Left ventricle myocardium superior (tissue), 1 donor: ENCODE data around the gene CYP2W1. TPM values are rescaled to one million over a fixed set of nuclear protein-coding genes. Genes with fewer than 3 reads are reported as not detected.
"Not testable (repeated sequence)": the region's sequence is repeated elsewhere in the genome, so short reads cannot be mapped to it uniquely, and the experiment has no call there.

Experiments
- ATAC-seq: fragments of 200-7000 bp; cut with Tn5 transposase; one replicate; pipeline ENCODE4 v1.9.1; 2020; ENCODE audit warnings: mild to moderate bottlenecking, moderate library complexity
- DNase-seq: peaks from one replicate; pipeline ENCODE4 v3.0.0-alpha.2; 2020
- intact Hi-C: fragments of 100-400 bp; cut with micrococcal nuclease; formaldehyde crosslinking; loops from one replicate; pipeline ENCODE4 v1.11.0; 2022
- total RNA-seq: library from RNA; stranded (reverse); fragmentation: NEBNext Ultra II Directional; extraction: Animal tissue kit (Norgen Biotek cat#: 25700); gene quantifications from one replicate; pipeline ENCODE4 v1.2.1, GENCODE V29; 2021
- donor health status: DM: no; HTN: yes; CAD: no; lungs with severe emphysema.

The CYP2W1 gene
- total RNA-seq, 1 donor from 2014 or later = not detected

DNA sequence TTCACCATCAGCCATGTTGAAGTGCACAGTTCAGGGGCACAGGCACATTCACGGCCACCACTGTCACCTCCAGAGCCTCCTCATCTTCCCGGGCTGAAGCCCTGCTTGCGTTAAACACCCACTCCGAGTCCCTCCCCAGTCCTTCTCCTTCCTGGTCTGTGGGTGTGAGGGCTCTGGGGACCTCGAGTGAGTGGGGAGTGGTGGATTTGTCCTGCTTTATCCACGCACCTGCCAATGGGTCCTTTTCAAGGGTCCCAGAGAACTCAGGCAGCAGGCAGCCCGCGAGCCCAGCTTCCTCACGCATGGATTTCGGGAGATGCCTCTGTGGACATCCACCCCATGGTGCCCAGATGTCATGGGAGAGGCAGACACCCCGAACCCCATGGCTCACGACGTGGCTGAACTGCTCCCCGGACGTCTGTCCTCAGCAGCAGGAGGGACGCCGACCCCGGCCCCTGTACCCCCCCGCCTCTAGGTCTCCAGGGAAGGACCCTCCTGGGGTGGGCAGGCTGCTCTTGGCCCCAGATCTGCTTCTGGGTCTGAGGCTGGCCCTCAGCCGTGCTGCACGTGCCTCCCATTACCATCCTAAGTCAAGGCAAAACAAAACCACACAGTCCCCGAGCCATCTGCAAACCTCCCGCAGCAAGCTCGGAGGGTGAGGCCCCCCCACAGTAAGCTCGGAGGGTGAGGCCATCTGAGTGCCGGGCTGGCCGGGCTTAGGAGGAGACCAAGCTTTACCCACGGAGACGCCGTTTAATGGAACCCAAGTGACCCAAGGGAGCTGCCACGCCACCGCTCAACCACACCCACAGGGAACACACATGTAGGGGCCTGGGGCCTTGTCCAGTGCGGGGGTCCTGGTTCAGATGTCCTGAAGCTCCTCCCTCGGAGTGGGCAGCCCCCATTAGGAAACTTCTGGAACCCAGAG is 9.0 kb downstream of the CYP2W1 start:
- intact Hi-C loops = no loop called here
- DNase-seq = no peak
- ATAC-seq = no peak

DNA sequence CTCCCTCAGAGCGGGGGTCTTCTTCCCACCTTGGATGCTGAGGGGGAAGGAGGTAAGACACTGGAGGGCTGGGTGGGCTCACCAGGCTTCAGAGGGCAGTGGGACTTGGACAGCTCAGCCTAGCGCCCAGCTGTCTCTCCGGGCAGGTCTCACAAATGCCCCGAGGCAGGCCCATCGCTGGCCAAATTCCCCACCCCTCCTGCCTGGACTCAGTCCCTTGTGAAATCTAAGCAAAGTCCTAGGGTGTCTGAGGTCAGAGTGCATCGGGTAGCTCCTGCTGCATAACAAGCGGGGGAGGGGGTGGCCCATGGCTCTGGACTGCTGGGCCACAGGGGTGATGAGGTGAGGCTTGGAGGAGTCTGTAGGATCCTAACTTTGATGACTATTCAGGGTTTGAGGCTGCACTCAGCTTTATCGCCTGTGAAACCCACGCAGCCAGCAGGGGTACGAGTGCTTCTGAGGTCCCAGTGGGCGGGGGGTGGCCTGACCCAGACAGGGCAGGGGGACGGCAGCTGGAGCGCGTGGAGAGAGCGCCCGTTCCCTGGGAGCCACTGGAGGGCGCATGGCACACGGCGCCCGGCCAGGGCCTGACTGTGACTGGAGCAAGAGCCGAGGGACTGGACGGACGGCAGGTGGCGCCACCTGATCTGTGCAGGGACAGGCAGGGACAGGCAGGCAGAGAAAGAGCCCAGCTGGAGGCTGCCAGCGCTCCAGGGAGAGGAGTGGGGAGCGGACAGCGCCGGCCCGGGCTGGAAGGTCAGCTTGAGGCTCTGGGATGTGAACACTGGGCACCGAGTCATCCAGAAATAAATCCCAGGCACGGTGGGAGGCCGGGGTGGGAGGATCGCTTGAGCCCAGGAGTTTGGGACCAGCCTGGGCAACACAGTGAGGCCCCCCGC is 10.0 kb downstream of the CYP2W1 start:
- intact Hi-C loops = no loop called here
- ATAC-seq (peak; percentile 97), DNase-seq (peak; percentile 98)

DNA sequence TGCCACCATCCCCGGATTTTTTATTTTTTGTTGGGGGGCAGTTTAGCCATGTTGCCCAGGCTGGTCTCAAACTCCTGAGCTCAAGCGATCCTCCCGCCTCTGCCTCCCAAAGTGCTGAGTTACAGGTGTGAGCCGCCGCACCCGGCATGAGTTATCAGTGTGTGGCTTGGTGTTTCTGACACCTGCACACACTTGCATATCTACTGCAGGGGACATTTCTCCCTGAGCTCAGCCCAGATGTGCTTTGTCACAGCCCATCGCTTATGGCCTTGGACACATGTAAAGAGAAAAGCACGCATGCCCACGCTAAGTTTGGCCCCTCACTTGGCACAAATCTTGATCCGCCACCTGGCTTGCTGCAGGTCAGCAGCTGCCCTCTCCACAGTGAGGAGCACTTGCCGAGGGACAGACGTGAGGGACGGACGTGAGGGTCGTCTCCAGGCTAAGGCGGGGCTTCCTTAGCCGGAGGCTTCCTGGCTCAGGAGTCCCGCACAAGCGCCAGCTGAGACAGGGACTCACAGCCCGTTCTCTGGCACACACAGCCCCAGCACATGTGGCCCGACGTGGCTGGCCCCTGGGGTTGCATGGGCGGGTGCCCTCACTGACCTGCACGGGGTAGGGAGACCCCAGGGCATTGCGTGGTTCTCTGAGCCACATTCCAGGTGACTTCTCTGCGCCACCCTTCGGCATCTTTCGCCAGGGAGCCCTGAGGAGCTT is 11.8 kb downstream of the CYP2W1 start:
- ATAC-seq = no peak
- DNase-seq = no peak
- intact Hi-C loops = loop anchor here (2.0 kb wide), 1 partner anchor 70 kb away; no protein-coding TSS in a partner anchor

- ATAC-seq (no peak), DNase-seq (no peak)
- intact Hi-C loops = loop anchor here (2.0 kb wide), 1 partner anchor 69 kb away; no protein-coding TSS in a partner anchor
Observed at GRCh38 chr7:995571-995970, 12.6 kb downstream of the CYP2W1 start.

DNA sequence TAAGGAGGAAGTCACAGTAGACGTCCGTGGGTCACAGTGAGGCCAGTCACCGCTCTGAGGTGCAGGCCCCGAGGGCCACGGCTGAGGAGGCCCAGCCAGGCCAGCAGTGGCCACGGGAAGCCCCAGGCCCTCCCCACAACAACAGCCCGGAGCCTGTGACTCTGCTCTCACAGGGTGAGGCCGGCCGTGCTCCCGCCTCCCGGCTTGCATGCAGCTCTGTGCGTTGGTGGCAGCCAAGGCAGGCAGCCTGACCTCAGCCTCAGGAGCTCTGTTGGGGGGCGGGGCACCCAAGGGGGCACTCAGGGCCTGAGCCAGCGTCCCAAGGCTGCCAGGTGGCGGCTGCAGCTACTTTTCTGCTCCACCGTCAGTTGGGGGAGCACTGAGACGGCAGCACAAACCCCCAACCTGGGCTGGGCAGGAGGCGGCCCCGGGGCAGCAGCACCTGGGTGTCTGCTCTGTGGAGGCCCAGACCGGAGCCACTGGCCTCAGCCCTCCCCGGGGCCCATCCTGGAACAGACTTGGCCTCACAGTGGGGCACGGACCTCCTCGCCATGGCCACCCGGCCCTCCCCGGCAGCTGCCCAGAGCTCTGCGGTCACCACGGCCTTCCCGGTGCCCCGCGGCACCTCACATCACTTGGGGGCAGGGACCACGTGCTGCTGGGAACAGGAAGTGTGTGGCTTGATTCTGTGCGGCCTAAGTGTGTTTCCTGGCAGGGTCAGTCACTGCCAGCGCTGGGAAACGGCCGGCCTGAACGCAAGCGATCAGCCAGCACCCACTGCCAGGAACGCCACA is 13.3 kb downstream of the CYP2W1 start:
- intact Hi-C loops = no loop called here
- ATAC-seq (no peak), DNase-seq (no peak)

GRCh38 chr7:997404-998395 is 14.7 kb downstream of the CYP2W1 start:
- no peak for ATAC-seq
- no peak for DNase-seq
- intact Hi-C loops = no loop called here

DNA sequence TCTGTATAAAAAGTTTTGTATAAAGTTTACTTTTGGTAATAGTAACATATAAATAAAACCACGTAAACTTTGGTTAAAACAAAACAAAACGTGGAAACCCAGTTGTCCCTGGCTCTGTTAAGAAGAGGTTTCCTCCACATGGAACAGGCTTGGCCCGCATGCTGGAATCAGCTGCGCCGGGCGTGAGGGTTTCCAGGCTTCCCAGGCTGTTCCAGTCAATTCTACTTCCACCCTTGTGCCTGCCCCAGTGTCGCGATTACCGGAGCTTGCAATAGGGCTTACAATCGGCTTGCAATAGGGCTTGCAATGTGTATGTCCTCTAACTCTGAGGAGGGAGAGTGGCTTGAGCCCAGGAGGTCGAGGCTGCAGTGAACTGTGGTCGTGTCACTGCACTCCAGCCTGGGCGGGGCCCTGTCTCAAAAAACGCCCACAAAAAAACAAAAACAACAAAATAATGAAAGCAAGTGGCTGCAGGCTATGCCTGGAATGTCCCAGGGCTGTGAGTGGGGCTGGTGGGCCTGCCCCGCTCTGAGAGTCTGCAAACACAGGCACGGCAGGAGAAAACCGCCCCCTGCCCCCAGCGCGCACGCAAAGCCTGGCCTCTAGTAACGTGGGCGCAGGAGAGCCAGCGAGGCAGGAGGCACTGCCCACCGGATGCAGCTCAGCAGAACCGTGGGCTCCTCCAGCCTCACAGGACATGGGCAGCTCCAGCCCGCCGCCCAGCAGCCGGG is 16.3 kb downstream of the CYP2W1 start:
- intact Hi-C loops = no loop called here
- DNase-seq (no peak), ATAC-seq (no peak)

DNA sequence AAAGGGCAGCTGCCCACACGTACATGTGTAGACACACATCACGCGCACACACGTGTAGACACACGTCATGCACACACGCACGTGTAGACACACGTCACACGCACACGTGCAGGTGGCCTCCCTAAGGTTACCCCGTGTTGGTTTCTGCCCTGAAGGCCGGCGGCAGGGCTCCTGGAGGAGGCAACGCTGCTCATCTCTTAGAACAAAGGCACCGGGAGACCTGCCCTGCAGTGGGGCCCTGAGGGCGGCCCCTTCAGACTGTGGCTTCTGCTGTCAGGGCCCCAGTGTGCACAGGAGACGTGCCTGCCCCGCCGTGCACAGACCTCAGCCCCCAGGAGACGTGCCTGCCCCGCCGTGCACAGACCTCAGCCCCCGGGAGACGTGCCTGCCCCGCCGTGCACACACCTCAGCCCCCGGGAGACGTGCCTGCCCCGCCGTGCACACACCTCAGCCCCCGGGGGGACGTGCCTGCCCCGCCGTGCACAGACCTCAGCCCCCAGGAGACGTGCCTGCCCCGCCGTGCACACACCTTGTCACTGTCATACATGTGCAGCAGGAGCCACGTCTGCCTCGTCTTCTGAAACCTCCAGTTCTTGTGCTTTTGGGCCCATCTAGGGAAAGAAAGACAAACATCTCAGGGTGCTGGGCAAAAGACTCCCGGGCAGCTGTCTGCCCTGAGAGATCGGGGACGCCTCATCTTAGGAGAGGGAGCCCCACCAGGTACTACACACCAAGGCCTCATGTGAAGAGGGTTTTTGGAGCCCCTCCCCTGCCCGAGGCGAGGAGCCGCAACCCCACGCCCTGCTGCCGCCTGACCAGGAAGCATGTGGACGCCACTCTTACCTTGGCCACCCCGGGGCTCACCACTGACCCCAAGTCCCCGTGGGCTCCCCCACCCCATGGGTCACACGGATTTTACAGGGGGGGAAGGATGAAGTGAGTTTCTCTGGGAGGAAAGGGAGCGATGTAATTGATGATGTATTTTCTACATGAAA is 17.3 kb downstream of the CYP2W1 start:
- no peak for DNase-seq
- ATAC-seq = no peak
- intact Hi-C loops = no loop called here

GRCh38 chr7:1001069-1001770 is 18.2 kb downstream of the CYP2W1 start:
- DNase-seq, ATAC-seq, intact Hi-C loops: not testable (repeated sequence)

DNA sequence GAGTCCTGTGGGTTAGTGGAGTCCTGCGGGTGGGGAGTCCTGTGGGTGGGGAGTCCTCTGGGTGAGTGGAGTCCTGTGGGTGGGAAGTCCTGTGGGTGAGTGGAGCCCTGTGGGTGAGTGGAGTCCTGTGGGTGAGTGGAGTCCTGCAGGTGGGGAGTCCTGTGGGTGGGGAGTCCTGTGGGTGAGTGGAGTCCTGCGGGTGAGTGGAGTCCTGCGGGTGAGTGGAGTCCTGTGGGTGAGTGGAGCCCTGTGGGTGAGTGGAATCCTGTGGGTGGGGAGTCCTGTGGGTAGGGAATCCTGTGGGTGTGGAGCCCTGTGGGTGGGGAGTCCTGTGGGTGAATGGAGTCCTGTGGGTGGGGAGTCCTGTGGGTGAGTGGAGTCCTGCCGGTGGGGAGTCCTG is 19.0 kb downstream of the CYP2W1 start:
- not testable (repeated sequence) for ATAC-seq, DNase-seq

GRCh38 chr7:1002445-1002844 is 19.5 kb downstream of the CYP2W1 start:
- intact Hi-C loops, DNase-seq, ATAC-seq: not testable (repeated sequence)

More for the DNA sequence above, 19.0 kb downstream of the CYP2W1 start:
- intact Hi-C loops = not testable (repeated sequence)

GRCh38 chr7:1004018-1004852 is 21.3 kb downstream of the CYP2W1 start:
- DNase-seq (no peak), ATAC-seq (no peak)
- intact Hi-C loops = no loop called here

GRCh38 chr7:1005303-1005702 is 22.3 kb downstream of the CYP2W1 start:
- DNase-seq = no peak
- intact Hi-C loops = no loop called here
- no peak for ATAC-seq

DNA sequence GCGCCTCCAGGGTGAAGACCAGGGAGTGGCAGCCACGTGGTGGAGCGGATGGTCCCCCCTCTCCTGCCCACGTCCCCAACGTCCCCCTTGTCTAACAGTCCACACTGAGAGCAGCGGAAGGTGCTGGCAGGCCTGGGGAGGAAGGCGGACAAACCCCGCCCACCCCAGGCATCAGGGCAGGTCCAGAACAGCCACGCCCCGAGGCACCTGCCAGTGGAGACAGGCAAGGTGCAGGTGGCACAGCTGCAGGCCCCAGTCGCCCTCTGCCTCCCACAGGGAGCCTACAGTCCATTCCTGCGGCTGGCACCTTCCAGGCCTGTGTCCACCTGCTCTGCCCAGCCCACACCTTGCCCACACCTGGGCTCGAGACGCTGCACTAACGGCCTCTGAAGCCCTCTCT is 24.9 kb downstream of the CYP2W1 start:
- intact Hi-C loops = no loop called here
- DNase-seq (no peak), ATAC-seq (no peak)
